Neural cell (in vitro differentiated cells): Measurements from ENCODE around the gene ZSWIM6. TPM values are rescaled to one million over a fixed set of nuclear protein-coding genes. Genes with fewer than 3 reads are reported as not detected.

Source experiments
- H2AFZ ChIP-seq: fragments of 200-600, 300-800 bp; sonication (generic), shearing (Covaris generic); 2 replicates; pipeline ENCODE4 v1.6.0; 2014; ENCODE audit warnings: low read depth, mild to moderate bottlenecking, antibody characterized with exemption, low read length, moderate library complexity
- H3F3A ChIP-seq: fragments of 200-600 bp; shearing (Covaris generic); 2 replicates; pipeline ENCODE4 v1.6.1; 2016; ENCODE audit warnings: mild to moderate bottlenecking, moderate library complexity, mixed read lengths, antibody characterized with exemption, low read length; ENCODE audit not compliant: insufficient read depth, poor library complexity, severe bottlenecking
- H3K27ac ChIP-seq: fragments of 200-600, 300-800 bp; sonication (generic), shearing (Covaris generic); 2 replicates; pipeline ENCODE4 v1.5.1; 2014; ENCODE audit warnings: mild to moderate bottlenecking, low read length, moderate library complexity
- H3K27me3 ChIP-seq: fragments of 300-800, 200-600 bp; sonication (generic), shearing (Covaris generic); 2 replicates; pipeline ENCODE4 v1.6.0; 2014; ENCODE audit warnings: mild to moderate bottlenecking, low read depth, low read length, moderate library complexity; ENCODE audit not compliant: insufficient read depth
- H3K36me3 ChIP-seq: fragments of 300-800, 200-600 bp; sonication (generic), shearing (Covaris generic); 2 replicates; pipeline ENCODE4 v1.5.1; 2014; ENCODE audit warnings: mild to moderate bottlenecking, antibody characterized with exemption, low read length, moderate library complexity; ENCODE audit not compliant: insufficient read depth
- H3K4me2 ChIP-seq: fragments of 300-800, 200-600 bp; sonication (generic), shearing (Covaris generic); 2 replicates; pipeline ENCODE4 v1.6.0; 2014; ENCODE audit warnings: mild to moderate bottlenecking, low read length
- H3K4me3 ChIP-seq: fragments of 300-800, 200-600 bp; sonication (generic), shearing (Covaris generic); 2 replicates; pipeline ENCODE4 v1.5.1; 2014; ENCODE audit warnings: mild to moderate bottlenecking, low read length, moderate library complexity
- H3K79me2 ChIP-seq: fragments of 200-600 bp; shearing (Covaris generic); replicated peaks from 2 replicates; pipeline ENCODE4 v1.6.0; 2014; ENCODE audit warnings: mild to moderate bottlenecking, low read length, moderate library complexity; ENCODE audit not compliant: insufficient read depth
- H3K9ac ChIP-seq: fragments of 300-800, 200-600 bp; sonication (generic), shearing (Covaris generic); 2 replicates; pipeline ENCODE4 v1.6.1; 2016; ENCODE audit warnings: mild to moderate bottlenecking, low read length, mixed read lengths
- H3K9me2 ChIP-seq: fragments of 200-600 bp; shearing (Covaris generic); 2 replicates; pipeline ENCODE4 v1.6.1; 2016; ENCODE audit warnings: mild to moderate bottlenecking, low read length, mixed read lengths; ENCODE audit not compliant: insufficient read depth
- H3K9me3 ChIP-seq: fragments of 200-600, 300-800 bp; sonication (generic), shearing (Covaris generic); 2 replicates; pipeline ENCODE4 v1.6.1; 2016; ENCODE audit warnings: mild to moderate bottlenecking, mixed run types, low read length, moderate library complexity, mixed read lengths
- H4K20me1 ChIP-seq: fragments of 200-600 bp; shearing (Covaris generic); 2 replicates; pipeline ENCODE4 v1.6.1; 2016; ENCODE audit warnings: mild to moderate bottlenecking, mixed run types; ENCODE audit not compliant: insufficient read depth
- CTCF ChIP-seq: fragments of 450-650 bp; IDR thresholded peaks from 2 replicates; pipeline ENCODE4 v1.5.1; 2014; ENCODE audit warnings: antibody characterized with exemption, mild to moderate bottlenecking, moderate library complexity; ENCODE audit not compliant: poor library complexity, severe bottlenecking
- EP300 ChIP-seq: fragments of 450-650 bp; conservative IDR thresholded peaks from 2 replicates; pipeline ENCODE4 v1.6.1; 2014; ENCODE audit warnings: antibody characterized with exemption, mild to moderate bottlenecking, moderate library complexity; ENCODE audit not compliant: poor library complexity, severe bottlenecking
- EZH2 ChIP-seq: fragments of 200-600, 300-800 bp; shearing (Covaris generic), sonication (generic); IDR thresholded peaks from 2 replicates; pipeline ENCODE4 v1.6.1; 2014; ENCODE audit warnings: antibody characterized with exemption, low read length, borderline replicate concordance, mild to moderate bottlenecking; ENCODE audit not compliant: insufficient read depth, poor library complexity, severe bottlenecking
- MXI1 ChIP-seq: fragments of 450-650 bp; conservative IDR thresholded peaks from 2 replicates; pipeline ENCODE4 v1.6.1; 2014; ENCODE audit warnings: antibody characterized with exemption, mild to moderate bottlenecking; ENCODE audit not compliant: poor library complexity, severe bottlenecking
- POLR2AphosphoS5 ChIP-seq: IDR thresholded peaks from 2 replicates; pipeline ENCODE4 v1.6.1; 2012
- RAD21 ChIP-seq: fragments of 450-650 bp; conservative IDR thresholded peaks from 2 replicates; pipeline ENCODE4 v1.6.1; 2014; ENCODE audit warnings: antibody characterized with exemption, mild to moderate bottlenecking, moderate library complexity
- REST ChIP-seq: IDR thresholded peaks from 2 replicates; pipeline ENCODE4 v1.6.1; 2012; ENCODE audit warnings: borderline replicate concordance
- SMC3 ChIP-seq: fragments of 450-650 bp; conservative IDR thresholded peaks from 2 replicates; pipeline ENCODE4 v1.6.1; 2014; ENCODE audit warnings: antibody characterized with exemption, mild to moderate bottlenecking, moderate library complexity; ENCODE audit not compliant: poor library complexity
- TAF1 ChIP-seq: IDR thresholded peaks from 2 replicates; pipeline ENCODE4 v1.6.1; 2012; ENCODE audit warnings: low read depth
- polyA plus RNA-seq: library from polyadenylated mRNA; depleted of rRNA; stranded (reverse); fragments of >200 nt; gene quantifications from 2 replicates; pipeline ENCODE4 v1.2.3, GENCODE V29; 2014

The ZSWIM6 gene
- polyA plus RNA-seq, 1 donor from 2014 or later, result 43.6 TPM

GRCh38 chr5:61409568-61409967 is 77.5 kb downstream of the ZSWIM6 start:
- Histone ChIP-seq H3K36me3 (no peaks in the 10 kb centered on the region), H3K79me2 (peaks cover 83% of the 10 kb centered on the region), H3K27me3 (no peaks in the 10 kb centered on the region), H3K9me3 (no peaks in the 10 kb centered on the region), H2AFZ (no peak overlapping the region), H3K4me3 (peak overlapping the region; percentile 67), H4K20me1 (peaks cover 20% of the 10 kb centered on the region), H3K9ac (no peak overlapping the region), H3K27ac (no peak overlapping the region), H3K4me2 (no peak overlapping the region), H3K9me2 (no peaks in the 10 kb centered on the region), H3F3A (no peaks in the 10 kb centered on the region)
- TF ChIP-seq SMC3 (no peak), MXI1 (no peak), EP300 (no peak), REST (no peak), TAF1 (no peak), CTCF (no peak), POLR2AphosphoS5 (no peak), EZH2 (no peak), RAD21 (no peak)

GRCh38 chr5:61410811-61411210 is 78.8 kb downstream of the ZSWIM6 start:
- Histone ChIP-seq H3K27ac (no peak overlapping the region), H3F3A (no peaks in the 10 kb centered on the region), H3K36me3 (no peaks in the 10 kb centered on the region), H4K20me1 (peaks cover 23% of the 10 kb centered on the region), H3K27me3 (no peaks in the 10 kb centered on the region), H3K9me3 (no peaks in the 10 kb centered on the region), H3K4me2 (no peak overlapping the region), H3K9me2 (no peaks in the 10 kb centered on the region), H3K9ac (no peak overlapping the region), H2AFZ (no peak overlapping the region), H3K4me3 (no peak overlapping the region), H3K79me2 (peaks cover 83% of the 10 kb centered on the region)
- TF ChIP-seq TAF1 (no peak), POLR2AphosphoS5 (no peak), MXI1 (no peak), REST (no peak), EP300 (no peak), SMC3 (no peak), CTCF (no peak), EZH2 (no peak), RAD21 (no peak)
